ENCODE measurements around the gene TET3. TPM values are rescaled to one million over a fixed set of nuclear protein-coding genes. Genes with fewer than 3 reads are reported as not detected.

The TET3 gene
- total and polyA plus RNA-seq, 9 of the 15 experiments (the other 6 are each of a cell fraction or from before 2014, with no cell fraction given) = 0.35 to 16.3 (median 5.5) TPM

GRCh38 chr2:74019516-74019915 lies 34.8 kb downstream of the TET3 start (continued):
- TF ChIP-seq ZNF318 (IDR thresholded peaks at IDR 0.05; ENCODE audit: borderline replicate concordance in 1 of 2, low read depth in 1 of 2) (no peak), ZBTB34 (CRISPR knock-in tag; IDR thresholded peaks at IDR 0.05) (no peak), ZNF780A (CRISPR knock-in tag; IDR thresholded peaks at IDR 0.05) (no peak), NFXL1 (CRISPR knock-in tag; IDR thresholded peaks at IDR 0.05) (no peak), PRDM10 (IDR thresholded peaks at IDR 0.05; ENCODE audit: partially characterized antibody) (no peak), ZNF274 (IDR thresholded peaks at IDR 0.05; ENCODE audit: borderline replicate concordance, low read depth, low read length) (no peak), NR1H2 (CRISPR knock-in tag; IDR thresholded peaks at IDR 0.05) (no peak), CGGBP1 (CRISPR knock-in tag; IDR thresholded peaks at IDR 0.05) (no peak)

All from K562 (cell line).